CD4-positive, alpha-beta T cell treated with Interleukin-6 at 100 ng/mL for 8 hours (primary cell): ENCODE measurements around the gene IGF2R.

Experiments
- DNase-seq: peaks from one replicate; pipeline ENCODE4 v3.0.0-alpha.2; 2020; ENCODE audit warnings: mixed read lengths, low spot score

Gene IGF2R

GRCh38 chr6:160028487-160029275 is 59.8 kb downstream of the IGF2R start:
- no peak for DNase-seq

- DNase-seq, result no peak
These were observed 60.6 kb downstream of the IGF2R start for GRCh38 chr6:160029525-160029924.

GRCh38 chr6:160030103-160030502 is 61.2 kb downstream of the IGF2R start:
- DNase-seq, result no peak

GRCh38 chr6:160031442-160031841 is 62.6 kb downstream of the IGF2R start:
- no peak for DNase-seq

- DNase-seq, result no peak
These were observed 63.0 kb downstream of the IGF2R start for GRCh38 chr6:160031871-160032270.

GRCh38 chr6:160032538-160032937 is 63.7 kb downstream of the IGF2R start:
- no peak for DNase-seq

GRCh38 chr6:160034036-160034930 is 65.4 kb downstream of the IGF2R start:
- no peak for DNase-seq

- no peak for DNase-seq
These were observed 66.4 kb downstream of the IGF2R start for GRCh38 chr6:160035241-160035640.

GRCh38 chr6:160035693-160036330 is 66.9 kb downstream of the IGF2R start:
- DNase-seq, result no peak

- no peak for DNase-seq
These were observed 67.4 kb downstream of the IGF2R start for GRCh38 chr6:160036331-160036695.

- no peak for DNase-seq
These were observed 67.9 kb downstream of the IGF2R start for GRCh38 chr6:160036790-160037206.

- no peak for DNase-seq
These were observed 69.6 kb downstream of the IGF2R start for GRCh38 chr6:160038479-160038878.

GRCh38 chr6:160039441-160039840 is 70.6 kb downstream of the IGF2R start:
- no peak for DNase-seq

- no peak for DNase-seq
These were observed 71.2 kb downstream of the IGF2R start for GRCh38 chr6:160040055-160040454.

- DNase-seq, result no peak
These were observed 71.8 kb downstream of the IGF2R start for GRCh38 chr6:160040527-160041264.

- no peak for DNase-seq
These were observed 72.7 kb downstream of the IGF2R start for GRCh38 chr6:160041608-160042007.

GRCh38 chr6:160042014-160042773 is 73.3 kb downstream of the IGF2R start:
- no peak for DNase-seq

GRCh38 chr6:160042788-160043301 is 74.0 kb downstream of the IGF2R start:
- DNase-seq, result no peak

- no peak for DNase-seq
These were observed 74.9 kb downstream of the IGF2R start for GRCh38 chr6:160043784-160044183.

GRCh38 chr6:160044687-160045086 is 75.8 kb downstream of the IGF2R start:
- DNase-seq, result no peak

- no peak for DNase-seq
These were observed 79.6 kb downstream of the IGF2R start for GRCh38 chr6:160048471-160048870.
